GM23338 (cell line): ENCODE data around the gene RTN4RL1. TPM values are rescaled to one million over a fixed set of nuclear protein-coding genes. Genes with fewer than 3 reads are reported as not detected.

Experiments used
- ATAC-seq: fragments of 200-7000 bp; cut with Tn5 transposase; 3 replicates; pipeline ENCODE4 v1.9.1; 2020
- DNase-seq: peaks from one replicate; pipeline ENCODE4 v3.0.0-alpha.2; 2015; ENCODE audit warnings: low spot score
- H2AFZ ChIP-seq: fragments of 200-600 bp; sonication (generic); 2 replicates; pipeline ENCODE4 v1.8.0; 2016; ENCODE audit warnings: antibody characterized with exemption, mild to moderate bottlenecking, moderate library complexity
- H3F3A ChIP-seq: fragments of 200-600 bp; sonication (generic); replicated peaks from 2 replicates; pipeline ENCODE4 v1.8.0; 2017; ENCODE audit warnings: antibody characterized with exemption, mixed run types, low read depth
- H3K27ac ChIP-seq: fragments of 200-600 bp; sonication (generic); 2 replicates; pipeline ENCODE4 v1.6.1; 2016; ENCODE audit warnings: low read depth
- H3K27me3 ChIP-seq: fragments of 200-600 bp; sonication (generic); 2 replicates; pipeline ENCODE4 v1.8.0; 2016; ENCODE audit warnings: mild to moderate bottlenecking, mixed run types, moderate library complexity; ENCODE audit not compliant: insufficient read depth
- H3K36me3 ChIP-seq: fragments of 200-600 bp; sonication (generic); 2 replicates; pipeline ENCODE4 v1.8.0; 2016; ENCODE audit warnings: mild to moderate bottlenecking; ENCODE audit not compliant: insufficient read depth
- H3K4me1 ChIP-seq: fragments of 200-600 bp; sonication (generic); 2 replicates; pipeline ENCODE4 v1.8.0; 2016; ENCODE audit warnings: mild to moderate bottlenecking, moderate library complexity; ENCODE audit not compliant: insufficient read depth
- H3K4me2 ChIP-seq: fragments of 200-600 bp; sonication (generic); 2 replicates; pipeline ENCODE4 v1.7.1; 2017; ENCODE audit warnings: mixed run types
- H3K4me3 ChIP-seq: fragments of 200-600 bp; sonication (generic); 2 replicates; pipeline ENCODE4 v1.6.1; 2016; ENCODE audit warnings: mixed run types
- H3K79me2 ChIP-seq: fragments of 200-600 bp; sonication (generic); replicated peaks from 2 replicates; pipeline ENCODE4 v1.8.0; 2017; ENCODE audit warnings: mild to moderate bottlenecking; ENCODE audit not compliant: insufficient read depth
- H3K9me2 ChIP-seq: fragments of 200-600 bp; sonication (generic); 2 replicates; pipeline ENCODE4 v1.8.0; 2017; ENCODE audit not compliant: insufficient read depth
- H4K20me1 ChIP-seq: fragments of 200-600 bp; sonication (generic); replicated peaks from 2 replicates; pipeline ENCODE4 v1.8.0; 2017; ENCODE audit warnings: mild to moderate bottlenecking; ENCODE audit not compliant: insufficient read depth
- H3K27ac Mint-ChIP-seq: 2 replicates; pipeline ENCODE4 v1.8.0; 2020; ENCODE audit warnings: inconsistent platforms, mild to moderate bottlenecking, moderate library complexity, mixed read lengths
- H3K27me3 Mint-ChIP-seq: 3 replicates; pipeline ENCODE4 v1.8.0; 2022; ENCODE audit warnings: low read depth, mild to moderate bottlenecking, moderate library complexity, mixed read lengths, inconsistent platforms; ENCODE audit not compliant: insufficient read depth, poor library complexity
- H3K36me3 Mint-ChIP-seq: 3 replicates; pipeline ENCODE4 v1.8.0; 2021; ENCODE audit warnings: low read depth, mild to moderate bottlenecking, inconsistent platforms, moderate library complexity, mixed read lengths
- H3K4me1 Mint-ChIP-seq: 3 replicates; pipeline ENCODE4 v1.8.0; 2020; ENCODE audit warnings: mild to moderate bottlenecking, inconsistent platforms, mixed read lengths
- H3K4me3 Mint-ChIP-seq: 3 replicates; pipeline ENCODE4 v1.8.0; 2021; ENCODE audit warnings: moderate library complexity, mild to moderate bottlenecking, inconsistent platforms, mixed read lengths
- H3K9me3 Mint-ChIP-seq: 3 replicates; pipeline ENCODE4 v1.8.0; 2020; ENCODE audit warnings: moderate library complexity, mild to moderate bottlenecking, inconsistent platforms, mixed read lengths
- EZH2 ChIP-seq: fragments of 200-600 bp; sonication (generic); IDR thresholded peaks from one replicate; pipeline ENCODE4 v1.8.0; 2017; ENCODE audit warnings: antibody characterized with exemption, mild to moderate bottlenecking, low read depth; ENCODE audit not compliant: unreplicated experiment
- EZH2phosphoT487 ChIP-seq: fragments of 200-600 bp; sonication (generic); IDR thresholded peaks from one replicate; pipeline ENCODE4 v1.8.1; 2018; ENCODE audit warnings: antibody characterized with exemption; ENCODE audit not compliant: unreplicated experiment
- JUNB ChIP-seq: IDR thresholded peaks from one replicate; pipeline ENCODE4 v1.6.1; 2016; ENCODE audit warnings: antibody characterized with exemption; ENCODE audit not compliant: unreplicated experiment
- NANOG ChIP-seq: IDR thresholded peaks from 2 replicates; pipeline ENCODE4 v1.6.1; 2016; ENCODE audit warnings: antibody characterized with exemption, borderline replicate concordance
- STAT1 ChIP-seq: IDR thresholded peaks from one replicate; pipeline ENCODE4 v1.6.1; 2016; ENCODE audit warnings: antibody characterized with exemption; ENCODE audit not compliant: unreplicated experiment
- ZNF114 ChIP-seq: fragments of 250-450 bp; sonication (Bioruptor Pico); IDR thresholded peaks from 2 replicates; pipeline ENCODE4 v1.5.0; 2020; ENCODE audit warnings: mild to moderate bottlenecking, moderate library complexity
- polyA plus RNA-seq: library from polyadenylated mRNA; unstranded; fragments of >200 nt; fragmentation: Nextera tagmentation; extraction: Ambion mirVana; gene quantifications from 2 replicates; pipeline ENCODE4 v1.2.1, GENCODE V29; 2016
- total RNA-seq: library from RNA; depleted of rRNA; stranded (reverse); fragments of >200 nt; shearing (Covaris generic); gene quantifications from 2 replicates; pipeline ENCODE4 v1.2.3, GENCODE V29; 2014
- TF ChIP-seq, protein P1 (sequence below): fragments of 250-450 bp; sonication (Bioruptor Pico); IDR thresholded peaks from 2 replicates; pipeline ENCODE4 v1.5.0; 2020; ENCODE audit warnings: mild to moderate bottlenecking, moderate library complexity
- TF ChIP-seq, protein P2 (sequence below): IDR thresholded peaks from 2 replicates; pipeline ENCODE4 v1.6.1; 2016; ENCODE audit warnings: antibody characterized with exemption

Gene RTN4RL1
- total and polyA plus RNA-seq, 2 experiments from 2014 or later: 0.17 TPM; not detected in 1

DNA sequence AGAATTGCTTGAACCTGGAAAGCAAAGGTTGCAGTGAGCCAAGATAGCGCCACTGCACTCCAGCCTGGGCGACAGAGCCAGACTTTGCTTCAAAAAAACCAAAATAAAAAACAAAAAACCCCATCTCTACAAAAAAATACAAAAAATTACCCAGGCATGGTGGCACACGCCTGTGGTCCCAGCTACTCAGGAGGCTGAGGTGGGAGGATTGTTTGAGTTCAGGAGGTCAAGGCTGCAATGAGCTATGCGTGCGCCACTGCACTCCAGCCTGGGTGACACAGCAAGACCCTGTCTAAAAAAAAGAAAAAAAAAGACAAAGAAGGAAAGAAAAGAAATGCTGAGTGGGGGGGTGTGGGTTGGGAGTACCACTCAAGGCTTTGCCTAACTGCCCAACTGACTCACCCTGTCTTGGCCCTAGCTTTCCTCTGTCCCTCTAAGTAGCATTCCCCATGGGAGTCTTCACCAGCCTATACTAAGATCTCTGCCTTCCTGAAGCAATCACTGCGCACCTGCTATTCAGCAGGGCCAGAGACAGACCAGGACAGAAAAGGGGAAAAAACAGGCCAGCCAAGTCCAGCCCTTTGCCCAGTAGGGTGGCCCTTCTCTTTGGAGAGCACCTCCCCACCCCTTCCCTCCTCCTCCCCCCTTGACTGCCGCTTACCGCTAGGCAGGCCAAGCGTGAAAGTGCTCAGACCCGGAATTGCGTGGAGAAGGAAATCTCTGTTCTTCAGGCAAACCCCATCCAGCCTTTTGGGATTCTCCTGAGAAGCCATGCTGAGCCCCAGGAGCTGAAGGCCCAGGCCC is 45.8 kb downstream of the RTN4RL1 start (continued):
- TF ChIP-seq, protein P1, sequence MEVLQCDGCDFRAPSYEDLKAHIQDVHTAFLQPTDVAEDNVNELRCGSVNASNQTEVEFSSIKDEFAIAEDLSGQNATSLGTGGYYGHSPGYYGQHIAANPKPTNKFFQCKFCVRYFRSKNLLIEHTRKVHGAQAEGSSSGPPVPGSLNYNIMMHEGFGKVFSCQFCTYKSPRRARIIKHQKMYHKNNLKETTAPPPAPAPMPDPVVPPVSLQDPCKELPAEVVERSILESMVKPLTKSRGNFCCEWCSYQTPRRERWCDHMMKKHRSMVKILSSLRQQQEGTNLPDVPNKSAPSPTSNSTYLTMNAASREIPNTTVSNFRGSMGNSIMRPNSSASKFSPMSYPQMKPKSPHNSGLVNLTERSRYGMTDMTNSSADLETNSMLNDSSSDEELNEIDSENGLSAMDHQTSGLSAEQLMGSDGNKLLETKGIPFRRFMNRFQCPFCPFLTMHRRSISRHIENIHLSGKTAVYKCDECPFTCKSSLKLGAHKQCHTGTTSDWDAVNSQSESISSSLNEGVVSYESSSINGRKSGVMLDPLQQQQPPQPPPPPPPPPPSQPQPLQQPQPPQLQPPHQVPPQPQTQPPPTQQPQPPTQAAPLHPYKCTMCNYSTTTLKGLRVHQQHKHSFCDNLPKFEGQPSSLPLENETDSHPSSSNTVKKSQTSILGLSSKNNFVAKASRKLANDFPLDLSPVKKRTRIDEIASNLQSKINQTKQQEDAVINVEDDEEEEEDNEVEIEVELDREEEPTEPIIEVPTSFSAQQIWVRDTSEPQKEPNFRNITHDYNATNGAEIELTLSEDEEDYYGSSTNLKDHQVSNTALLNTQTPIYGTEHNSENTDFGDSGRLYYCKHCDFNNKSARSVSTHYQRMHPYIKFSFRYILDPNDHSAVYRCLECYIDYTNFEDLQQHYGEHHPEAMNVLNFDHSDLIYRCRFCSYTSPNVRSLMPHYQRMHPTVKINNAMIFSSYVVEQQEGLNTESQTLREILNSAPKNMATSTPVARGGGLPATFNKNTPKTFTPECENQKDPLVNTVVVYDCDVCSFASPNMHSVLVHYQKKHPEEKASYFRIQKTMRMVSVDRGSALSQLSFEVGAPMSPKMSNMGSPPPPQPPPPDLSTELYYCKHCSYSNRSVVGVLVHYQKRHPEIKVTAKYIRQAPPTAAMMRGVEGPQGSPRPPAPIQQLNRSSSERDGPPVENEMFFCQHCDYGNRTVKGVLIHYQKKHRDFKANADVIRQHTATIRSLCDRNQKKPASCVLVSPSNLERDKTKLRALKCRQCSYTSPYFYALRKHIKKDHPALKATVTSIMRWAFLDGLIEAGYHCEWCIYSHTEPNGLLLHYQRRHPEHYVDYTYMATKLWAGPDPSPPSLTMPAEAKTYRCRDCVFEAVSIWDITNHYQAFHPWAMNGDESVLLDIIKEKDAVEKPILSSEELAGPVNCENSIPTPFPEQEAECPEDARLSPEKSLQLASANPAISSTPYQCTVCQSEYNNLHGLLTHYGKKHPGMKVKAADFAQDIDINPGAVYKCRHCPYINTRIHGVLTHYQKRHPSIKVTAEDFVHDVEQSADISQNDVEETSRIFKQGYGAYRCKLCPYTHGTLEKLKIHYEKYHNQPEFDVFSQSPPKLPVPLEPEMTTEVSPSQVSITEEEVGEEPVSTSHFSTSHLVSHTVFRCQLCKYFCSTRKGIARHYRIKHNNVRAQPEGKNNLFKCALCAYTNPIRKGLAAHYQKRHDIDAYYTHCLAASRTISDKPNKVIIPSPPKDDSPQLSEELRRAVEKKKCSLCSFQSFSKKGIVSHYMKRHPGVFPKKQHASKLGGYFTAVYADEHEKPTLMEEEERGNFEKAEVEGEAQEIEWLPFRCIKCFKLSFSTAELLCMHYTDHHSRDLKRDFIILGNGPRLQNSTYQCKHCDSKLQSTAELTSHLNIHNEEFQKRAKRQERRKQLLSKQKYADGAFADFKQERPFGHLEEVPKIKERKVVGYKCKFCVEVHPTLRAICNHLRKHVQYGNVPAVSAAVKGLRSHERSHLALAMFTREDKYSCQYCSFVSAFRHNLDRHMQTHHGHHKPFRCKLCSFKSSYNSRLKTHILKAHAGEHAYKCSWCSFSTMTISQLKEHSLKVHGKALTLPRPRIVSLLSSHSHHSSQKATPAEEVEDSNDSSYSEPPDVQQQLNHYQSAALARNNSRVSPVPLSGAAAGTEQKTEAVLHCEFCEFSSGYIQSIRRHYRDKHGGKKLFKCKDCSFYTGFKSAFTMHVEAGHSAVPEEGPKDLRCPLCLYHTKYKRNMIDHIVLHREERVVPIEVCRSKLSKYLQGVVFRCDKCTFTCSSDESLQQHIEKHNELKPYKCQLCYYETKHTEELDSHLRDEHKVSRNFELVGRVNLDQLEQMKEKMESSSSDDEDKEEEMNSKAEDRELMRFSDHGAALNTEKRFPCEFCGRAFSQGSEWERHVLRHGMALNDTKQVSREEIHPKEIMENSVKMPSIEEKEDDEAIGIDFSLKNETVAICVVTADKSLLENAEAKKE (CRISPR knock-in tag): no peak
- TF ChIP-seq, protein P2, sequence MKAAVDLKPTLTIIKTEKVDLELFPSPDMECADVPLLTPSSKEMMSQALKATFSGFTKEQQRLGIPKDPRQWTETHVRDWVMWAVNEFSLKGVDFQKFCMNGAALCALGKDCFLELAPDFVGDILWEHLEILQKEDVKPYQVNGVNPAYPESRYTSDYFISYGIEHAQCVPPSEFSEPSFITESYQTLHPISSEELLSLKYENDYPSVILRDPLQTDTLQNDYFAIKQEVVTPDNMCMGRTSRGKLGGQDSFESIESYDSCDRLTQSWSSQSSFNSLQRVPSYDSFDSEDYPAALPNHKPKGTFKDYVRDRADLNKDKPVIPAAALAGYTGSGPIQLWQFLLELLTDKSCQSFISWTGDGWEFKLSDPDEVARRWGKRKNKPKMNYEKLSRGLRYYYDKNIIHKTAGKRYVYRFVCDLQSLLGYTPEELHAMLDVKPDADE: no peak
- TF ChIP-seq NANOG (no peak), EZH2 (no peak), STAT1 (no peak), EZH2phosphoT487 (no peak), ZNF114 (no peak)

DNA sequence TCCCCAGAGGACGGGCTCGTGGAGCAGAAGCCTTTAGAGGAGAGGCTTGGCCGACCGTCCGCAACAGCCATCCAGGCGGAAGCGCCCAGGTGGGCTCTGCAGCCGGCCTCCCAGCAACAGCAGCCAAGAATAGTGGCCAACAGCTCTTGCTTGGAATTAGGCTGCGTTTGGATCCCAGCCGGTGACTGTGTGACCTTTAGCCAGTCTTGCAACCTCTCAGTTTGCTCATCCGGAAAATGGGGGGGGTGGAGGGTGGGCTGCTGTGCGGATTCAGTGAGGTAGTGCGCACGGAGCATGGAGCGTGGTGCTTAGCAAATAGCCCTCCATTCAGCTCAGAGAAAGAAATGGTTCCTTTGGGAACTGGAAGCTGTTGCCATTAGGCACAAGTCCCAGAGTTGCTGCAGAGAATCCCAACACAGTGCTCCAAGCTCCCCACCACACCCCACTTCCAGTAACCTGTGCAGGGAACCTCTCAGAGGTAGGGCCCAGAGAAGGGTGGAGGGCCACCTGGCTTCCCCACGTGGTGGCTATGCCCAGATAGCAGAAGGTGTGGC is 46.7 kb downstream of the RTN4RL1 start:
- H4K20me1 ChIP-seq: no peaks in the 10 kb centered on the region
- H3K4me1 Mint-ChIP-seq: 0 out of 3 replicates have a peak, but pooled peaks cover 2% of the 10 kb centered on the region
- H3K9me3 Mint-ChIP-seq: no peaks in the 10 kb centered on the region
- DNase-seq (no peak), ATAC-seq (no peak)
- no peaks in the 10 kb centered on the region for H3K36me3 ChIP-seq
- peaks cover 15% of the 10 kb centered on the region for H3K27me3 Mint-ChIP-seq
- no peaks in the 10 kb centered on the region for H3K79me2 ChIP-seq
- H3K4me3 ChIP-seq: no peak overlapping the region
- H3K9me2 ChIP-seq: no peaks in the 10 kb centered on the region
- no peaks in the 10 kb centered on the region for H3F3A ChIP-seq
- no peak overlapping the region for H3K27ac ChIP-seq
- H3K36me3 Mint-ChIP-seq: no peaks in the 10 kb centered on the region
- no peak overlapping the region for H3K27ac Mint-ChIP-seq
- H3K4me2 ChIP-seq: peak overlapping the region; percentile 72
- H2AFZ ChIP-seq: peak overlapping the region; percentile 72; the same call in 1 of the 2 replicates
- peaks cover 28% of the 10 kb centered on the region for H3K27me3 ChIP-seq
- no peak overlapping the region for H3K4me3 Mint-ChIP-seq
- no peaks in the 10 kb centered on the region for H3K4me1 ChIP-seq
- TF ChIP-seq EZH2: no peak
- no peak for TF ChIP-seq JUNB
- TF ChIP-seq STAT1: no peak
